ENCODE results near the gene ERBIN.
"Not testable (repeated sequence)": the region's sequence is repeated elsewhere in the genome, so short reads cannot be mapped to it uniquely, and the experiment has no call there.

ERBIN gene

GRCh38 chr5:65967288-65968066 is 41.1 kb downstream of the ERBIN start:
- TF ChIP-seq CTCF (IDR thresholded peaks at IDR 0.05; ENCODE audit: low read depth, low read length) = no peak
- peak; percentile 40 for DNase-seq (ENCODE audit: extremely low read depth, low read depth)

- DNase-seq (ENCODE audit: extremely low read depth, low read depth) = no peak
- TF ChIP-seq CTCF (IDR thresholded peaks at IDR 0.05; ENCODE audit: low read depth, low read length) = no peak
These were observed 43.4 kb downstream of the ERBIN start for GRCh38 chr5:65969539-65970393.

- TF ChIP-seq CTCF (IDR thresholded peaks at IDR 0.05; ENCODE audit: low read depth, low read length) = no peak
- DNase-seq (ENCODE audit: extremely low read depth, low read depth) = no peak
These were observed 44.3 kb downstream of the ERBIN start for GRCh38 chr5:65970481-65971367.

- no peak for DNase-seq (ENCODE audit: extremely low read depth, low read depth)
- no peak for TF ChIP-seq CTCF (IDR thresholded peaks at IDR 0.05; ENCODE audit: low read depth, low read length)
These were observed 45.3 kb downstream of the ERBIN start for GRCh38 chr5:65971643-65972042.

GRCh38 chr5:65972896-65973295 is 46.5 kb downstream of the ERBIN start:
- not testable (repeated sequence) for DNase-seq (ENCODE audit: extremely low read depth, low read depth)

GRCh38 chr5:65978251-65978650 is 51.9 kb downstream of the ERBIN start:
- TF ChIP-seq CTCF (IDR thresholded peaks at IDR 0.05; ENCODE audit: low read depth, low read length) = no peak
- no peak for DNase-seq (ENCODE audit: extremely low read depth, low read depth)

- TF ChIP-seq CTCF (IDR thresholded peaks at IDR 0.05; ENCODE audit: low read depth, low read length) = no peak
- DNase-seq (ENCODE audit: extremely low read depth, low read depth) = no peak
These were observed 55.2 kb downstream of the ERBIN start for GRCh38 chr5:65981548-65981947.
